KOPT-K1 (cell line): Measurements from ENCODE around the gene HINT2.

Source experiments
- H3K27ac ChIP-seq: fragments of 200-600 bp; sonication (generic); 2 replicates; pipeline ENCODE4 v1.5.1; 2016; ENCODE audit warnings: antibody characterized with exemption, mild to moderate bottlenecking, low read depth, low read length; ENCODE audit not compliant: poor library complexity, severe bottlenecking
- H3K36me3 ChIP-seq: fragments of 200-600 bp; sonication (generic); 2 replicates; pipeline ENCODE4 v1.5.1; 2017; ENCODE audit warnings: antibody characterized with exemption, mild to moderate bottlenecking, low read length, moderate library complexity; ENCODE audit not compliant: insufficient read depth
- H3K9me3 ChIP-seq: fragments of 200-600 bp; sonication (generic); 2 replicates; pipeline ENCODE4 v1.5.1; 2017; ENCODE audit warnings: antibody characterized with exemption, low read length, mild to moderate bottlenecking; ENCODE audit not compliant: insufficient read depth, poor library complexity, severe bottlenecking

Gene HINT2

GRCh38 chr9:35783418-35783817 lies 31.4 kb downstream of the HINT2 start:
- Histone ChIP-seq H3K9me3 (no peaks in the 10 kb centered on the region), H3K36me3 (no peaks in the 10 kb centered on the region; the same call in 1 of the 2 replicates), H3K27ac (no peak overlapping the region)

GRCh38 chr9:35781066-35781465 lies 33.8 kb downstream of the HINT2 start:
- Histone ChIP-seq H3K27ac (no peak overlapping the region), H3K9me3 (no peaks in the 10 kb centered on the region), H3K36me3 (no peaks in the 10 kb centered on the region; the same call in 1 of the 2 replicates)

GRCh38 chr9:35778496-35778895 lies 36.3 kb downstream of the HINT2 start:
- Histone ChIP-seq H3K9me3 (no peaks in the 10 kb centered on the region), H3K36me3 (no peaks in the 10 kb centered on the region; the same call in 1 of the 2 replicates), H3K27ac (no peak overlapping the region)

GRCh38 chr9:35776018-35776417 lies 38.8 kb downstream of the HINT2 start:
- H3K36me3 ChIP-seq, result no peaks in the 10 kb centered on the region
- H3K9me3 ChIP-seq, result no peaks in the 10 kb centered on the region
- H3K27ac ChIP-seq, result no peak overlapping the region

- no peaks in the 10 kb centered on the region for H3K36me3 ChIP-seq
- H3K27ac ChIP-seq, result no peak overlapping the region
- no peaks in the 10 kb centered on the region for H3K9me3 ChIP-seq
Observed at GRCh38 chr9:35774907-35775635, 39.8 kb downstream of the HINT2 start.

GRCh38 chr9:35771943-35772342 lies 42.9 kb downstream of the HINT2 start:
- H3K27ac ChIP-seq, result no peak overlapping the region
- H3K36me3 ChIP-seq, result no peaks in the 10 kb centered on the region
- no peaks in the 10 kb centered on the region for H3K9me3 ChIP-seq

- Histone ChIP-seq H3K27ac (no peak overlapping the region), H3K36me3 (no peaks in the 10 kb centered on the region)
Observed at GRCh38 chr9:35771534-35771933, 43.3 kb downstream of the HINT2 start.

GRCh38 chr9:35771075-35771433 lies 43.8 kb downstream of the HINT2 start:
- Histone ChIP-seq H3K36me3 (no peaks in the 10 kb centered on the region), H3K27ac (no peak overlapping the region)

More at GRCh38 chr9:35771534-35771933, 43.3 kb downstream of the HINT2 start:
- no peaks in the 10 kb centered on the region for H3K9me3 ChIP-seq

GRCh38 chr9:35769763-35770162 lies 45.1 kb downstream of the HINT2 start:
- Histone ChIP-seq H3K27ac (no peak overlapping the region), H3K9me3 (no peaks in the 10 kb centered on the region), H3K36me3 (no peaks in the 10 kb centered on the region)

More at GRCh38 chr9:35771075-35771433, 43.8 kb downstream of the HINT2 start:
- no peaks in the 10 kb centered on the region for H3K9me3 ChIP-seq

- no peaks in the 10 kb centered on the region for H3K9me3 ChIP-seq
- no peaks in the 10 kb centered on the region for H3K36me3 ChIP-seq
- H3K27ac ChIP-seq, result no peak overlapping the region
Observed at GRCh38 chr9:35767458-35767857, 47.4 kb downstream of the HINT2 start.

- Histone ChIP-seq H3K36me3 (no peaks in the 10 kb centered on the region), H3K9me3 (no peaks in the 10 kb centered on the region), H3K27ac (no peak overlapping the region)
Observed at GRCh38 chr9:35766997-35767396, 47.8 kb downstream of the HINT2 start.

- no peaks in the 10 kb centered on the region for H3K36me3 ChIP-seq
- no peak overlapping the region for H3K27ac ChIP-seq
- H3K9me3 ChIP-seq, result no peaks in the 10 kb centered on the region
Observed at GRCh38 chr9:35763803-35764202, 51.0 kb downstream of the HINT2 start.

- Histone ChIP-seq H3K27ac (no peak overlapping the region), H3K36me3 (no peaks in the 10 kb centered on the region), H3K9me3 (no peaks in the 10 kb centered on the region)
Observed at GRCh38 chr9:35763181-35763580, 51.7 kb downstream of the HINT2 start.
